ENCODE data around the gene SH3PXD2A. TPM values are rescaled to one million over a fixed set of nuclear protein-coding genes. Genes with fewer than 3 reads are reported as not detected.

Gene SH3PXD2A
- total and polyA plus RNA-seq, 10 donors = 2.6 to 50.0 (median 35.2) TPM

DNA sequence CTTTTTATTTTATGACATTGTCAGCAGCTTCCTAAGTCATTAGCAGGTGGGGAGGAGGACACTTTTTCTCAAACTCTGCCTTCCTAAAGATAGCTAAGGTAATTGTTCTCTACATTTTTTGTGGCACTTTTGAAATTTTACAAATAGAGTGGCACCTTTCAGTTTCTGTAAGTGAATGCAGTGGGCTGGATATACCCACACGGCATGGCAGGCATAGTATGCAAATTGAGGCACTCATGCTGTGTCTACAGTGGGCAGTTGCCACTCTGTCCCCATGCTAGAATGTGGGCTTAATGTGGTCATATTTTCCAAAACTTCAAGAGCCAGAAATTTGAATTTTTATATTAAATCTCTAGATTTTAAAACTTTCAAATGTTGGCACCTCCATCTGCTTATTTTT is 12.8 kb upstream of the SH3PXD2A start:
- DNase-seq = no peak
- TF ChIP-seq POLR2A (IDR thresholded peaks at IDR 0.05) (no peak), POLR2AphosphoS5 (IDR thresholded peaks at IDR 0.05) (no peak)
- TF ChIP-seq, protein P1, sequence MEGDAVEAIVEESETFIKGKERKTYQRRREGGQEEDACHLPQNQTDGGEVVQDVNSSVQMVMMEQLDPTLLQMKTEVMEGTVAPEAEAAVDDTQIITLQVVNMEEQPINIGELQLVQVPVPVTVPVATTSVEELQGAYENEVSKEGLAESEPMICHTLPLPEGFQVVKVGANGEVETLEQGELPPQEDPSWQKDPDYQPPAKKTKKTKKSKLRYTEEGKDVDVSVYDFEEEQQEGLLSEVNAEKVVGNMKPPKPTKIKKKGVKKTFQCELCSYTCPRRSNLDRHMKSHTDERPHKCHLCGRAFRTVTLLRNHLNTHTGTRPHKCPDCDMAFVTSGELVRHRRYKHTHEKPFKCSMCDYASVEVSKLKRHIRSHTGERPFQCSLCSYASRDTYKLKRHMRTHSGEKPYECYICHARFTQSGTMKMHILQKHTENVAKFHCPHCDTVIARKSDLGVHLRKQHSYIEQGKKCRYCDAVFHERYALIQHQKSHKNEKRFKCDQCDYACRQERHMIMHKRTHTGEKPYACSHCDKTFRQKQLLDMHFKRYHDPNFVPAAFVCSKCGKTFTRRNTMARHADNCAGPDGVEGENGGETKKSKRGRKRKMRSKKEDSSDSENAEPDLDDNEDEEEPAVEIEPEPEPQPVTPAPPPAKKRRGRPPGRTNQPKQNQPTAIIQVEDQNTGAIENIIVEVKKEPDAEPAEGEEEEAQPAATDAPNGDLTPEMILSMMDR (IDR thresholded peaks at IDR 0.05 in 8 of 11, conservative IDR thresholded peaks at IDR 0.05 in 3 of 11) = no peak
- WGBS, 5 donors = 52 to 81% (median 65%) methylated on average over 1 of the region's 1 CpG
- Histone ChIP-seq H3K27ac (no peak overlapping the region), H3K36me3 (peaks cover 0 to 34% (median 4%) of the 10 kb centered on the region in 6 donors), H3K27me3 (replicated peaks in 1 of 7) (no peaks in the 10 kb centered on the region), H3K4me1 (no peaks in the 10 kb centered on the region), H3K4me3 (no peak overlapping the region), H3K9me3 (peaks cover 4 to 28% (median 20%) of the 10 kb centered on the region in 8 donors)
- intact Hi-C loops (cut with DNase I; ENCODE audit: low total_unique reads) = no loop called here

DNA sequence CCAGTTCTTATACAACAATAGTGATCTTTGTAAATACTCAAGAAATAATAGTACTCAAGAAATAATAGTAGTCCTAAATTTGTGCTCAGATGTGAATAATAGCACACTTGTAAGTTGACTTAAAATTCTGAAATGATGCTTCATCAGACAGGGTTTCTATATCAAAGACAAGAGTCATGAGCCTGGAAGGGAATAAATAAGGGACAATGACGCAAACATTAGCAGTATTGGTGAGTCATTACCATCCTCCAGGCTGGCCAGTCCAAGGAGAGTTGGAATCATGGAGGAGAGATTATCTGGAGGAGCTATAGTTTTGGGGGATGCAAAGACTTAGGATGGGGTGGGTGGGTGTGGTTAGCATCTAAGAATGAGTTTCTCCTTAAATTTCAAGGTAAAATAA is 6.1 kb upstream of the SH3PXD2A start:
- no peak overlapping the region for H3K27ac ChIP-seq
- no peak overlapping the region for H3K4me3 ChIP-seq
- intact Hi-C loops (cut with DNase I; ENCODE audit: low total_unique reads) = no loop called here
- H3K4me1 ChIP-seq = peaks cover 0 to 14% (median 8%) of the 10 kb centered on the region in 6 donors
- peaks cover 0 to 5% (median 0%) of the 10 kb centered on the region in 6 donors for H3K36me3 ChIP-seq
- peaks cover 0 to under 1% (median 0%) of the 10 kb centered on the region in 7 donors for H3K27me3 ChIP-seq (replicated peaks in 1 of 7)
- 81 to 96% (median 93%) methylated on average over 1 of the region's 1 CpG for WGBS, 5 donors
- DNase-seq = no peak
- TF ChIP-seq POLR2AphosphoS5 (IDR thresholded peaks at IDR 0.05) (no peak), POLR2A (IDR thresholded peaks at IDR 0.05) (no peak)
- TF ChIP-seq, protein P1 (IDR thresholded peaks at IDR 0.05 in 8 of 11, conservative IDR thresholded peaks at IDR 0.05 in 3 of 11) = no peak
- H3K9me3 ChIP-seq = peaks cover 4 to 28% (median 20%) of the 10 kb centered on the region in 8 donors

DNA sequence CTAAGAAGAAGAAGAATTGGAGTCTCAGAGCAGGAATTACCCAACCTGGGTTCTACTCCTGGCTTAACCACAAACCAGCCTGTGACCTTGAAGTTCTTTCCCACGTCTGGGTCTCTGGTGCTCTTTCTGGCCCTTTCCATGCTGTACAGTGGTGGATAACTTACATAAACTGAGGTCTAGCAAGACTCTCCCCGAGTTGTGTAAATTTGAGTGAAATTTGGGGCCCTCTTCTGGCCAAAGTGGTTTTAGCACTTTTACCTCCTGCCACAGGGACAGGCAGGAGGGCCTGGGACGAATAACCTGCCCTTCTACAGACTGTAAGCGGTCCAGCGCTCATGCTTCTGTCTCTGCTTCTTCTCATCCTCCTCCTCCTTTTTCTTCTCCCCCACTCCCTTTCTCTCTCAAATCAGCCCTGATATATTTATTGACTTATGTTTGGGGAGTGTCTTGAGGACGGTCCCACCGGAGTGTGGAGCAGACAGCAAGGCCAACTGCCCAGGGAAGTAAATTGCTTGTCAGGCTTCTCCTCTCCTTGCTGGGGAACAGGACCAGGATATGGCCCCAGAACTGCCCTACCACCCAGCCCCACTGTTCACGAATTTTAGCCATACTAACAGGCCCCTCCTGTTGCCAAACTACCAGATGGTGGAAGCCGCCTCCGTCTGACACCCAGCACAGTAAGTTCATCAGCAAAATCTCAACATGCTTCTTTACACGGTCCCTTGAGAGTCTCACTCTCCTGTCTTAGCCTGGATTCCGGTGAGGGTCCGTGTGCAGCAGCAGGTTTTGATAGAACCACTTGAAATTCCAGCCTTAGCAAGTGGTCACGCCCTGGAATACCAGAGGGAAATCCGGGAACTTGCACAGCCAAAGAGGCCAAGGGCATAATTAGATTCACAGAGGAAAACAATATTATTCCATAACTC is 4.0 kb upstream of the SH3PXD2A start:
- peaks cover 0 to 21% (median 13%) of the 10 kb centered on the region in 7 donors for H3K27me3 ChIP-seq (replicated peaks in 1 of 7)
- H3K9me3 ChIP-seq = peaks cover 0 to 8% (median 2%) of the 10 kb centered on the region in 8 donors
- 54 to 66% (median 58%) methylated on average over 15 of the region's 15 CpGs for WGBS, 5 donors
- no peak overlapping the region for H3K4me3 ChIP-seq
- peak overlapping the region in 6 of 8 donors; percentile 68 to 77 (median 72) for H3K27ac ChIP-seq
- H3K4me1 ChIP-seq = peaks cover 5 to 32% (median 24%) of the 10 kb centered on the region in 6 donors
- no peak for DNase-seq
- intact Hi-C loops (cut with DNase I; ENCODE audit: low total_unique reads) = loop anchor here (2.0 kb wide), 1 partner anchor 147 kb away; no protein-coding TSS in a partner anchor
- H3K36me3 ChIP-seq = no peaks in the 10 kb centered on the region
- TF ChIP-seq, protein P1 (IDR thresholded peaks at IDR 0.05 in 8 of 11, conservative IDR thresholded peaks at IDR 0.05 in 3 of 11) = peak; percentile 41 to 85 (median 73)
- TF ChIP-seq POLR2A (IDR thresholded peaks at IDR 0.05) (no peak), POLR2AphosphoS5 (IDR thresholded peaks at IDR 0.05) (peak in 1 of 3 donors; percentile 73)

DNA sequence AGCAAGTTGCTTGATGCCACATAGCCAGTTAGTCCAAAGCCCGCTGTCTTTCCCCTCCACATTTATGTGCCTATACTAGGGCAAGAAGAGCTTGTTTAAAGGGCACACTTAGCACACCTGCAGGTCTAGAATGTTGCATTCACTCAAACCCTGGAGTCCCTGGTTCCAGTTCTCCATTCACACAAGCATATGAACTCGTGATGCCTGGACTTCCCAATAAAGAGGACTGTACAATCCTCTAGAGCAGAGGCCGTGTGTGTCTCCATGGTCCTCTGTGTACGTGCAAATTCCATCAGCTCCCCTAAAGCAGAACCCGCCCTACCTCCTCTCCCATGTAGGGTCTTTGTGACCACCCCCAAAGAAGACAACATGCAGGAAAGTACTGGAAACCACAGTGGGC is 3.0 kb upstream of the SH3PXD2A start:
- Histone ChIP-seq H3K9me3 (no peaks in the 10 kb centered on the region), H3K27me3 (replicated peaks in 1 of 7) (peaks cover 0 to 32% (median 13%) of the 10 kb centered on the region in 7 donors), H3K4me1 (peaks cover 11 to 42% (median 34%) of the 10 kb centered on the region in 6 donors), H3K4me3 (no peak overlapping the region), H3K27ac (peak overlapping the region in 2 of 8 donors; percentile 75 to 77), H3K36me3 (no peaks in the 10 kb centered on the region)
- intact Hi-C loops (cut with DNase I; ENCODE audit: low total_unique reads) = loop anchor here (2.0 kb wide), 1 partner anchor 146 kb away; no protein-coding TSS in a partner anchor
- DNase-seq = no peak
- 67 to 94% (median 72%) methylated on average over 5 of the region's 5 CpGs for WGBS, 5 donors
- TF ChIP-seq POLR2A (IDR thresholded peaks at IDR 0.05) = no peak
- no peak for TF ChIP-seq POLR2AphosphoS5 (IDR thresholded peaks at IDR 0.05)
- TF ChIP-seq, protein P1 (IDR thresholded peaks at IDR 0.05 in 8 of 11, conservative IDR thresholded peaks at IDR 0.05 in 3 of 11) = no peak
